HG03469 (cell line): ENCODE measurements around the gene CCDC91.
"Not testable (repeated sequence)": the region's sequence is repeated elsewhere in the genome, so short reads cannot be mapped to it uniquely, and the experiment has no call there.

Experiments
- ATAC-seq: cut with Tn5 transposase; IDR thresholded peaks from one replicate; pipeline ENCODE4 v1.9.1; 2021; ENCODE audit warnings: mild to moderate bottlenecking, moderate library complexity, moderate number of reproducible peaks; ENCODE audit not compliant: unreplicated experiment

Gene CCDC91

DNA sequence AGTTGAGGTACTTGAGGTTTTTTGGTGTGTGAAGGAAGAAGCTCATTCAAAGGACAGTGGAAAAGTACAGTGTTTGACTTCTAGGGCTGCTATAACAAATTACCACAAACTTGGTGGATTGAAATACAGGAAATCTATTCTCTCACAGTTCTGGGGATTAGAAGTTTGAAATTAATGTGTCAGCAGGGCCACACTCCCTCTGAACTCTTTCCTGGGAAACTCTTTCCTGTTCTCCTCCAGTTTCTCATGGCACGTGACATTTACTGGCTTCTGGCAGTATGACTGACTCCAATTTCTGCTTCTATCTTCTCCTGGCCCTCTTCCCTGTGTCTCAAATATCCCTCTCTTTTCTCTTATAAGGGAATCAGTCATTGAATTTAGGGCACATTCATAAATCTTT, 160.2 kb downstream of the CCDC91 start:
- ATAC-seq, result no peak

DNA sequence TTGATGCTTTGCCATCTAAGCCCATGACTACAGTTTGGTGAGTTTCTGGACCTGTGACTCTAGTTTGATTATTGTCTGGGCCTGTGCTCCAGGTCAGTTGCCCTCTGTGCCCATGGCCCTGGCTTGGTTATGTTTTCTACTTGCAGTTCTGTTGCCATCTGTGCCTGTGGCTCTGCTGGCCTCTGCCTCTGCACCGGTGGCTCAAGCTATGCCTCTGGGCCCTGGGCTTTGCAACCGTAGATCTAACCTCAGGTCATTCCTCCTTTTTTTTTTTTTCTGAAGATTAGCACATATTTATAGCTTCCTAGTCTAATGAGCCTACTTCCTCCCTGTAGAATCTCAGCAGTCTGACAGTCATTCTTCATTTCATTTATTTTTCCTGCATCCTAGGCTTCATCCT, 161.2 kb downstream of the CCDC91 start:
- no peak for ATAC-seq

DNA sequence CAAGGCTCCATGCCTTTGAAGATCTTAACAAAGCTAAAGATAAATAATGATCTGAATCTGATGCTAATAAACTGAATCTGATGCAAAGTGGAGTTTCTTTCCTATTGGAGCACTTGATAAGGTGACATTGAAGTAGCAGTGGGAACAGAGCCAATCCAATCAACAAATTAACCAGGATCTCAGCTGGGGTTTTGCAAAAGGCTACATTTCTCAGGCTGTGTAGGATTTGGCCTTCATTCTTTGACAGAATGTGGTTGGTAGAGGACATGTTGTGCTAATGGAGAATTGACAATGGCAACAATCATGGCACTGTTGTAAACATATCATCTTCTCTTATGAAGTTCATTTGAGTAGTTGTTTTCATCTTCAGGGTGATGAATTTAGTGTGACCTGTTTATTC, 164.9 kb downstream of the CCDC91 start:
- ATAC-seq, result no peak

DNA sequence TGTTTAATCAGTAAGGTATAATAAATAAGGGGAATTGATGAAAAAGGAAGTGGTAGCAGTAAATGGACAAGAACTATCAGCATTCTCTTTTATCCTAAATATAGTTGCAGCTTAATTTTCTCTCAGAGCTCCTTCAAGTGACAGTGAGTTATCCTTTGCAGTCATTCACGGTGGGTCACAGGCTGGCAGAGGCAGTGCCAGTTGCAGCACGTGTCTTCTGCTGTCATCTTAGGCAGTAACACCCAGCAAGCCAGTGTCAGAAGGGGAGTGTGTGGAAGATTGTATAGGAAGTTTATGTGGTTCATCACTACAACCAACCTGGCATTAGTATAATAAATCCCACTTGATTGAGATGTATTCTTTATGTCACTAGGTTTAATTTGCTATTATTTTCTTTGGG, 170.0 kb downstream of the CCDC91 start:
- ATAC-seq, result no peak

DNA sequence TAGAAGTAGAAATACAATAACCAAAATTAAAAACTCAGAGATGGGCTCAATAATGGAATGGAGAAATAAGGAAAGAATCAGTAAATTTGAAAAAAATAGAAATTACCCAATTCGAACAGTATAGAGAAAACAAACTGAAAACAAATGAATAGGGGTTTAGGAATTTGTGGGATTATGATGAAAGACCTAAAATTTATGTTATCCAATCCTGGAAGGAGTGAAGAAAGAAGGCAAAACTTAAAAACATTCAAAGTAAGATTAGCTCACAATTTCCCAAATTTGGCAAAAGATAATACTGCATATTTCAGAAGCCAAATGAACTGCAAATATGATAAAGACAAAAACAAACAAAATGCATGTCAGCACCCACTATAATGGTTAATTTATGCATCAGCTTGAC, 177.1 kb downstream of the CCDC91 start:
- no peak for ATAC-seq

DNA sequence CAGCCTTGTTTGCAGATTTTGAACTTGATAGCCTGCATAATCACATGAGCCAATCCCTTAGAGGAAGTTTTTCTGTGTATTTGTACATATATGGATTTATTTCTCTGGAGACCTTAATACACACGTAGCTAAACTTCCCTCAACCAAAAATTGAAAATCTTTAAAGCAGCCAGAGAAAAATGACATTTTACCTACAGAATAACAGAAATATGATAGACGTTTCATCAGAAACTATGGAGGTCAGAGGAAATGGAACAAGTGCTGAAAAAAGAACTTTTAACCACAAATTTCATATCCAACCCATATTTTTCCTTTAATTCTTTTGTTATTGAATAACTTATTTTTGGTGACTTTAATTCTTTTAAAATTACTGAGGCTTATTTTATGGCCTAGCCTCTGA, 177.7 kb downstream of the CCDC91 start:
- no peak for ATAC-seq

DNA sequence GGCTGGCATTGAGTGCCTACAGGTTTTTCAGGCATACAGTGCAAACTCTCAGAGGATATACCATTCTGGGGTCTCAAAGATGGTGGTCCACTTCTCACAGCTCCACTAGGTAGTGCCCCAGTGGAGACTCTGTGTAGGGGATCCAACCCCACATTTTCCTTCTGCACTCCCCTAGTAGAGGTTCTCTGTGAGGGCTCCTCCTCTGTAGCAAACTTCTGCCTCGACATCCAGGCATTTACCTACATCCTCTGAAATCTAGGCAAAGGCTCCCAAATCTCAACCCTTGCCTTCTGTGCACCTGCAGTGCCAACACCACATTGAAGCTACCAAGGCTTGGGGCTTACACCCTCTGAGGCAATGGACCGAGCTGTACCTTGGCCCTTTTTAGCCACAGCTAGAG, 179.2 kb downstream of the CCDC91 start:
- no peak for ATAC-seq

DNA sequence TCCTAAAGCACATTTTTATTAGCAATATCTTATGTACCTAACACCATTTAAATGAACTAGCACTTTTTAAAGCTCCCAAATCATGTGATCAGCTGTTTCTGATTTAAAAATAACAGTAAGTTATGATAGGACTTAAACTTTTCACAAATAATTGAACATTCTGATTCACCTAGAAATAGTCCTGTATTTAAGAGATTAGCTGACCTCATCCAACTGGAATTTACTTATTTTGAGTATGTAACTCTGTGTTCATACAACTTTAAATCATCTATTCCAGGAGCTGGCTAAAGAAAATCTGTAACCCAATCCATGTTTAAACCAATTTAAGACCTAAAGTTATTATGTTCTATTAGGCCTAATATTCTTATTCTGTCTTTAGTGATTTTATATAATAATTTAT, 184.3 kb downstream of the CCDC91 start:
- ATAC-seq, result no peak

DNA sequence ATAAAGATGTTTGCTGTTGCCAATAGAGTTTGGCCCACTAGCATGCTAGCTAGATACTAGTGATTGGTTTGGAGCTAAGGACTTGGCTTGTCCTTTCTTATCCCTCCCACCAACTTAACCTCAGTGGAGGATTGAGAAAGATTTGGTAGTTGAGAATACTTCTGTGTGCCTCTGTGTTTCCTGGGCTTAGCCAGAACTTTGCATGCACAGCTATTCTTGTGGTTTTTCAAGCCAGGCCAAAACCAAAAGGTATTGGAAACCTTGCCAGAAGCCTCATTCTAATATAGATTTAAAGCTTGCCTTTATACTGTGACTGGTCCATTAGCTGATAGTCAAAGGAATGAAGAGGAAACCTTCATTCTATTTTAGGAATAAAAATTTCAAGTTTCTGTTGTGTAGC, 188.5 kb downstream of the CCDC91 start:
- no peak for ATAC-seq

DNA sequence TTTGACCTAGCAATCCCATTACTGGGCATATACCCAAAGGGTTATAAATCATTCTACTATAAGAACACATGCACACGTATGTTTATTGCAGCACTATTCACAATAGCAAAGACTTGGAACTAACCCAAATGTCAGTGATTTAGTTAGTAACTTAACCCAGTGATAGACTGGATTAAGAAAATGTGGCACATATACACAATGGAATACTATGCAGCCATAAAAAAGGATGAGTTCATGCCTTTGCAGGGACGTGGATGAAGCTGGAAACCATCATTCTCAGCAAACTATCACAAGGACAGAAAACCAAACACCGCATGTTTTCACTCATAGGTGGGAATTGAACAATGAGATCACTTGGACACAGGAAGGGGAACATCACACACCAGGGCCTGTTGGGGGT, 189.5 kb downstream of the CCDC91 start:
- not testable (repeated sequence) for ATAC-seq

DNA sequence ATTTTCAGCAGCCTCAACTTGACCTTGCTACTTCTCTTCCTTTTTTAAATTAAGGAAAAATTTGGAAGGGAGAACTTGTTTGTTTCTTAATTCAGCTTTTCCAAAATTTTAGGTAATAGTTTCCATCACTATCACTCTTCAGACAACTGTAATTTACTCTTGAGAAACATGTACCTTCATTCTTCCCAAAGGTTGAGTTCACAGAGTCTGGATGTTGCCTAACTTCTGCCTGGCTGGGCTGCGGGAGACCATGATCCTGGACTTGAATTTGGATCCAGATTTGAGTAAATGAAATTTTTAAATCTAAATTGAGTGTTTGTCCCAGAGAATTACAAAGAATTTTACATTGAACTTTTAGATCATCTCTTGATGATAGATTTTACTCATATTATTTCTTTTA, 193.1 kb downstream of the CCDC91 start:
- no peak for ATAC-seq

DNA sequence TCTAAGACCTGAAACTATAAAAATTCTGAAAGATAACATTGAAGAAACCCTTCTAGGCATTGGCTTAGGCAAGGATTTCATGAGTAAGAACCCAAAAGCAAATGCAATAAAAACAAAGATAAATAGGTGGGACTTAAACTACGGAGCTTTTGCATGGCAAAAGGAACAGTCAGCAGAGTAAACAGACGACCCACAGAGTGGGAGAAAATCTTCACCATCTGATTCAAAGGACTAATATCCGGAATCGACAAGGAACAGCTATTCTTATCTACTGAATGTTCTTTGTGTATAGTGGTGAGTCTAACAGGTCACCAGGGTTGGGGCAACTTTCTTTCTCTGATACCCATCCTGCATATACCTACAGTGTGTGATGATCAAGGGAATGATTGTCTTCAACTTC, 198.6 kb downstream of the CCDC91 start:
- ATAC-seq, result no peak

DNA sequence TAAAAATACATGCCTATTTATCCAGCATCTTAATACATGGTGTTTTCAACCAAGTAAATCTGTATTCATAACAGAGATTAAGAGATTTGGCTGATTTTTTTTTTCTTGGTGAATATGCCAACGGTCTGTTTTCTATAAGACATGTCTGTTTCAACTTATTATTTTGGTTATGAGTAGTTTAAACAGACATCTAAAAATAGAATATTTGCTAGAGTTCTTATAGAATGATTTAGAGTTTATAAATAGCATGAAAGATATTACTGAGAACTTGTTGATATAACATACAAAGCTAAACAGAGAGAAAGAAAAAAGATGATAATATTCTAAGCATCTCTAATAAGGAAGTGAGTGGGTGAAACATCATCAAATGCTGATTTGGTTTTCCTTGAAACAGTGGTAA, 199.9 kb downstream of the CCDC91 start:
- ATAC-seq, result no peak

DNA sequence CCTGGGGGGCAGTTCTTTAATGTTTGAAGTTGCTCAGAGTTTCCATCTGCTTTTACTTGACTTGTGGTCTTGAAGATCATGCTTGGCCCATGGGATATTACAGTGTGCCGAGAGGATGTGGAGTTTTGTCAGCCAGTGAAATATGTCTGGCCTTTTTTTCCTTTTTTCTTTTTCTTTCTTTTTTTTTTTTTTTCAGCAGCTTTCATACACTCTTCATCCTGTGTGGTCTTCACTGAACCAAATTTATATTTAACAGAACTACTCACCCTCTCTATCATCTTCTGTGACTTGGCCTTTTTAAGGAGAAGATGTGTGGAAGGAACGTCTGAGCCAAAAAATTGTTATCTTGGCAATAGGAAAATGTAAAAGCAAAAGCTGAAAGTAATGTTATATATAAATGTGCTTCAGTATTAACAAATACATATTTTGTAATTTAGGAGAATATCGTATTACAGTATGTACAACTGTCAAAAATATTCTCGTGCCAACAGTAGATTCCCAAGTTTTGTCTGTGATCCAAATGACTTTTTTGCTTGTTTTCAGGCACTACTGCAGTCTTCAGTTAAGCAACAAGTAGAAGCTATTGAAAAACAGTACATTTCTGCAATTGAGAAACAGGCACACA, 200.6 kb downstream of the CCDC91 start:
- ATAC-seq, result no peak

DNA sequence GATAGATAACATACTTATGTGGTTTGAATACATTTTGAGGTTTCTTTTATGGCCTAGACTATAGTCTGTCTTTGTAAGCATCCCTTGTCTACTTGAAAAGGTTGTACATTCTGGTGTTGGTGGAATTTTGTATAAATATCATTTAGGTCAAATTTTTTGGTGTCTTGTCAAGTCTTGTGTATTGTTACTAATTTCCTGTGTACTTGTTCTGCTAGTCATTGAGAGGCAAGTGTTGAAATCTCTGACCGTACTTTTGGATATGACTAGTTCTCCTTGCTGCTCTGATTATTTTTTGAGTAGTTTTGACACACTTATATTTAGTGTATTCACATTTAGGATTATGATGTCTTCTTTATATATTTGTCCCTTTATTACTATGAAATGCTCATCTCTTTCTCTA, 219.6 kb downstream of the CCDC91 start:
- no peak for ATAC-seq

DNA sequence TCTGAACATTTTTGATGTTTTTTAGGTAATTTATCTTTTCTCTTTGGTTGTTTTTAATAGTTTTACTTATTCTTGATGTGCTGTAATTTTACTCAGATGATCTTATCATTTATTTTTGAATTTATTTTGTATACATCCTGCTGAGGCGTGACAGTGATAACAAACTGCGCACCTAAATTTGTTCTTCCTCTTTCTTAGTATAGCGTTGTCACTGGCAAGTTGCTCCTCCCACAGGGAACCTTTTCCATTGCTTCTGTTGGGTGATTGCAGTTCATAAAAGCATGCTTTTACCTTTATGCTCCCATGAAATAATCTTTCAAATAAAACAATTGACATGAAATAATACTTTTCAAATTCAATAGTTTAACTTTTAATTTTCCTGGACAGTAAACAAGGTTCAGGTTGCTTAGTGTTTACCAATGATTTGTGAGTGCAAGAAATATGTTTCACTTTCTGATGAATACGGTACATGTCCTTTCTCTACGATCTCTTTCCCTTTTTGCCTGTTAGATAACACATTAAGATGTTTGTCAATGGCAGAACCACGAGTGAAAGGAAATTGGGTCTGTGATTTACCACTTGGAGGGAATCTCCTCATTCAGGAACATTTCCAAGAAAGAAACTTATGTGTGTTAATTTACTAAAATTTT, 223.3 kb downstream of the CCDC91 start:
- peak; percentile 76 for ATAC-seq

DNA sequence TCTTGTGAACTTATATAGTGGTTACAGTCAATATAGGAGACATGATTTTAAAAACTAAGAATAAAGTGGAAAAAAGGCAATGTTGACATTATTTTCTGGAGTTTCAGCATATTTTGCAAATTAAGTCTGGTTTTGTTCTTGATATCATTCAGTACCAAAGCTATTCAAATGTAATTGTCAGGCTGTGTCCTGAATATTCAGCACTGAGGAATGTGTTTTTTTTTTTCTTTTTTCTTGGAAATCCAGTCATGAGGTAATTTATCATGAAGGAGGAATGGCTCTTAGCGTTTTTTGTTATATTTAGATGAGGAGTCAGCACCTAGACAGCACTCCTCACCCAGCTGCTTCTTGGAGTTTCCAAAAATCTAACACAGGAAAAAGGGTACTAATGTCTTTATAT, 225.5 kb downstream of the CCDC91 start:
- no peak for ATAC-seq

DNA sequence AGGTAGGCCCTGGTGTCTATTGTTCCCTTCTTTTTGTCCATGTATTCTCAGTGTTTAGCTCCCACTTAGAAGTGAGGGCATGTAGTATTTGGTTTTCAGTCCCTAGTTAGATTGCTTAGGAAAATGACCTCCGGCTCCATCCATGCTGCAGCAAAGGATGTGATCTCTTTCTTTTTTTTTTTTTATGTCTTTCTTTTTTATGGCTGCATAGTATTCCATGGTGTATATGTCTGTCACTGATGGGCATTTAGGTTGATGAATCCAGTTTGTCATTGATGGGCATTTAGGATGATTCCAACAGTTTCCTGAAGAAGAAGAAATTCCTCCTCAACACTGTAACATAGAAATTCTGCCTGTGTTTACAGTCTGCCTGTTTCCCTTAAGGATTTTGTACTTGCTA, 231.1 kb downstream of the CCDC91 start:
- ATAC-seq, result no peak

DNA sequence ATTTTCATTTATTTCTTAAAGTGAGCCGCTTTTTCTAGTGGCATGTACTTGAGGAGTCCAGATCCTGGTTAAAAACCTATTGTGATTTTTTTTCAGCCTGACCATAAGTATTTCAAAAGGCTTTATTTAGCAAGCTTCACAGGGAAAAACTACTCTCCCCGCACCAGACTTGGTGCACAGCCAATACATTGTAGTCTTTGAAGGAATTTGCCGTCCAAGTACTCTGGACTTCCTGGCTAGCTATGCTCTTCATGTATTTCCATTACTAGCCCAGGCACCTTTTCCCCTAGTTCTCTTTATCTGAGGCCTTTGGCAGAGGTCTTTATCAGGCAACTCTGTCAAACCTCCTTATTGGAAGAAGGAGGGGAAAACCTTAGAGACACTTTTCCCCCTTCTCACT, 234.7 kb downstream of the CCDC91 start:
- no peak for ATAC-seq

DNA sequence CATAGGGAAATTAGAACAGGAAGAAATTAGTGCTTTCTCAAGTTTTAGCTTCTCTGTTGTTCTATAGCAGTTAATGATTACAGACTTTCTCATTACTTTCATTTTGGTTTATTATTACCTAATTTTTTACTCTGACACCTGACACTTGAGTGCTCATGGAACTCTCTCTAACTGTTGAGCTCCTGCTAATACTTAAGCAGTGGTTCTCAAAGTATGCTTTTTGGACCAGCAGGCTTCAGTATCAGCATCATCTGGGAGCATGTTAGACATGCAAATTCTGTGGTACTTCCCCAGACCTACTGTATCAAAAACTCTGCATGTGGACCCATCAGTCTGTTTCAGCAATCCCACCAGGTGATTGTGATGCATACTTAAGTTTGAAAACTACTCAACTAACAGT, 235.3 kb downstream of the CCDC91 start:
- no peak for ATAC-seq

DNA sequence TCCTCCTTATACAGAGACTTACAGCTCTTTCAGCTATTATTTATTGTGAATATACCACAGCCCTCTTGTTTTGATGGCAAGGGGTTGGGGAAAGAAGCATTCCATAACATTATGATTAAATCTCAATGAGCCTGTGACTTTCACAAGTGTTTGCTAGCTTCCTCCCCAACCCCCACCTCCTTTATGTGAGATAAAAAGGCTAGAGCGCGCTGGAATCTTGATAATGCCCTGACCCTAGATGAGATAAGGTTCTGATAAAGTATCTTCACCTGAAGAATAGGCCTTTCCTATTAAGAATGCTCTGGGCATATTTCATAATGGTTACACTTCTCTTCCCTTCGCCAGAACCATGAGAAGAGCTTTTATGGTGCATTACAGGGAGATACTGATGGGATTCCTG, 236.8 kb downstream of the CCDC91 start:
- ATAC-seq, result no peak

DNA sequence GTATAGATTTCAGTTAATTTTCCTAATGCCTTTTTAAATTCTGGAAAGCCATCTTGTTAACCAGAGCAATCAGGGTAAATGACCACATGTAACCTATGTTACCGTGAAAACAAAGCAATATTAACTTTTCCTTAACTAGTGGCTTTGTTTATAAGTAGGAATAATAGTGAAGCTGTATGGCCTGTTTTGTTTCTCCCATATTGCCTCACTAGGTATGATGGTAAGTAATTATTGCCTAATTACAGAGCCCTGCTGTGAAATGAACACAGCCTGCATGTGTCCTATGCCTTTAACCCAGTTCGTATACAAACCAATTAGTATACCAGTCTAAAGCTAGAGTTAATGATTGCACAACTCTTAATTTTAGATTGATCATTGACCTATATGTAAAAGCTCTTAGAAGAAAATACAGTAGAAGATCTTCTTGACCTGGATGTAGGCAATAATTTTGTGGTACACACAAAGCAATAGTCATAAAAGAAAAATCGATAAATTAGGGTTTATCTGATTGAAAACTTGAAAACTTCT, 249.9 kb downstream of the CCDC91 start:
- ATAC-seq, result no peak

DNA sequence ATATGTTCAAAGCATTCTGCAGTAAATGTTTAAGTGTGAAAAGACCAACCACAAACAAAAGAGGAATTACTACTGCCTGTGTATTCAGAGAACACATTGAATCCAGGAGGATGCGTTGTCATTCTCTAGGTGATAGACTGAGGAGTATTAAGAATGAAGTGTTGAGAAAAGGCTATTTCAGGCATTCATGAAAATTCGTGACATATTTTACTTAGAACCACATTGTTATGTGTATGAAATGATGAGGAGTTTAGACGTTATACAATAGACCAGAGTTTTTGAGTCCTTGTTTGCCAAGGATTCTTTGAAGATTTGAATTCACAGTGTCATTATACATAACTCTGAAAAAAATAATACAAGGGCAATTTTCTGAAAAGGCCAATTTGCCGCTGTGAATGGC, 251.8 kb downstream of the CCDC91 start:
- no peak for ATAC-seq
